Measurements from ENCODE around the gene NBEA.
A peak's percentile ranks its signal among the peaks of the same experiment; 100 is the strongest.

NBEA gene

GRCh38 chr13:35512271-35512920 lies 570.3 kb downstream of the NBEA start:
- H3K9ac ChIP-seq (ENCODE audit: low read depth, low read length), result no peak overlapping the region
- no peak overlapping the region for H3K4me3 ChIP-seq (ENCODE audit: low read depth, low read length)
- peaks cover 17% of the 10 kb centered on the region for H3K4me1 ChIP-seq (ENCODE audit: control insufficient read depth, insufficient read depth, low read length)
- no peak overlapping the region for H3K27ac ChIP-seq (ENCODE audit: low read depth, low read length)
- H3K9me3 ChIP-seq (ENCODE audit: control insufficient read depth, insufficient read depth, low read length), result no peaks in the 10 kb centered on the region
- H3K36me3 ChIP-seq (ENCODE audit: control insufficient read depth, insufficient read depth, low read length), result no peaks in the 10 kb centered on the region
- H3K27me3 ChIP-seq (ENCODE audit: control insufficient read depth, insufficient read depth, low read length), result no peaks in the 10 kb centered on the region

- Histone ChIP-seq H3K9ac (ENCODE audit: low read depth, low read length) (no peak overlapping the region), H3K27ac (ENCODE audit: low read depth, low read length) (no peak overlapping the region), H3K9me3 (ENCODE audit: control insufficient read depth, insufficient read depth, low read length) (no peaks in the 10 kb centered on the region)
Measured at GRCh38 chr13:35514061-35514477, 572.0 kb downstream of the NBEA start.

GRCh38 chr13:35514801-35515502 lies 572.9 kb downstream of the NBEA start:
- Histone ChIP-seq H3K9ac (ENCODE audit: low read depth, low read length) (no peak overlapping the region), H3K4me1 (ENCODE audit: control insufficient read depth, insufficient read depth, low read length) (peaks cover 20% of the 10 kb centered on the region), H3K27ac (ENCODE audit: low read depth, low read length) (no peak overlapping the region), H3K27me3 (ENCODE audit: control insufficient read depth, insufficient read depth, low read length) (no peaks in the 10 kb centered on the region), H3K4me3 (ENCODE audit: low read depth, low read length) (peak overlapping the region; percentile 1; the same call in 1 of the 2 replicates), H3K9me3 (ENCODE audit: control insufficient read depth, insufficient read depth, low read length) (no peaks in the 10 kb centered on the region), H3K36me3 (ENCODE audit: control insufficient read depth, insufficient read depth, low read length) (no peaks in the 10 kb centered on the region)

More at GRCh38 chr13:35514061-35514477, 572.0 kb downstream of the NBEA start:
- no peak overlapping the region for H3K4me3 ChIP-seq (ENCODE audit: low read depth, low read length)
- no peaks in the 10 kb centered on the region for H3K36me3 ChIP-seq (ENCODE audit: control insufficient read depth, insufficient read depth, low read length)
- H3K27me3 ChIP-seq (ENCODE audit: control insufficient read depth, insufficient read depth, low read length), result no peaks in the 10 kb centered on the region
- peaks cover 20% of the 10 kb centered on the region for H3K4me1 ChIP-seq (ENCODE audit: control insufficient read depth, insufficient read depth, low read length)

GRCh38 chr13:35518337-35518946 lies 576.4 kb downstream of the NBEA start:
- Histone ChIP-seq H3K4me3 (ENCODE audit: low read depth, low read length) (no peak overlapping the region), H3K4me1 (ENCODE audit: control insufficient read depth, insufficient read depth, low read length) (peaks cover 20% of the 10 kb centered on the region), H3K27me3 (ENCODE audit: control insufficient read depth, insufficient read depth, low read length) (no peaks in the 10 kb centered on the region), H3K9me3 (ENCODE audit: control insufficient read depth, insufficient read depth, low read length) (no peaks in the 10 kb centered on the region), H3K36me3 (ENCODE audit: control insufficient read depth, insufficient read depth, low read length) (no peaks in the 10 kb centered on the region), H3K27ac (ENCODE audit: low read depth, low read length) (no peak overlapping the region), H3K9ac (ENCODE audit: low read depth, low read length) (no peak overlapping the region)

GRCh38 chr13:35524171-35524570 lies 582.1 kb downstream of the NBEA start:
- no peaks in the 10 kb centered on the region for H3K27me3 ChIP-seq (ENCODE audit: control insufficient read depth, insufficient read depth, low read length)
- no peak overlapping the region for H3K4me3 ChIP-seq (ENCODE audit: low read depth, low read length)
- H3K27ac ChIP-seq (ENCODE audit: low read depth, low read length), result no peak overlapping the region
- no peaks in the 10 kb centered on the region for H3K4me1 ChIP-seq (ENCODE audit: control insufficient read depth, insufficient read depth, low read length)
- no peak overlapping the region for H3K9ac ChIP-seq (ENCODE audit: low read depth, low read length)
- H3K9me3 ChIP-seq (ENCODE audit: control insufficient read depth, insufficient read depth, low read length), result no peaks in the 10 kb centered on the region
- no peaks in the 10 kb centered on the region for H3K36me3 ChIP-seq (ENCODE audit: control insufficient read depth, insufficient read depth, low read length)

GRCh38 chr13:35526577-35526976 lies 584.5 kb downstream of the NBEA start:
- H3K4me3 ChIP-seq (ENCODE audit: low read depth, low read length), result no peak overlapping the region
- H3K27ac ChIP-seq (ENCODE audit: low read depth, low read length), result no peak overlapping the region
- no peaks in the 10 kb centered on the region for H3K9me3 ChIP-seq (ENCODE audit: control insufficient read depth, insufficient read depth, low read length)
- H3K36me3 ChIP-seq (ENCODE audit: control insufficient read depth, insufficient read depth, low read length), result no peaks in the 10 kb centered on the region
- H3K9ac ChIP-seq (ENCODE audit: low read depth, low read length), result no peak overlapping the region
- no peaks in the 10 kb centered on the region for H3K27me3 ChIP-seq (ENCODE audit: control insufficient read depth, insufficient read depth, low read length)
- no peaks in the 10 kb centered on the region for H3K4me1 ChIP-seq (ENCODE audit: control insufficient read depth, insufficient read depth, low read length)

- H3K9ac ChIP-seq (ENCODE audit: low read depth, low read length), result no peak overlapping the region
- H3K9me3 ChIP-seq (ENCODE audit: control insufficient read depth, insufficient read depth, low read length), result no peaks in the 10 kb centered on the region
- no peaks in the 10 kb centered on the region for H3K4me1 ChIP-seq (ENCODE audit: control insufficient read depth, insufficient read depth, low read length)
- H3K27ac ChIP-seq (ENCODE audit: low read depth, low read length), result no peak overlapping the region
- H3K36me3 ChIP-seq (ENCODE audit: control insufficient read depth, insufficient read depth, low read length), result no peaks in the 10 kb centered on the region
- no peak overlapping the region for H3K4me3 ChIP-seq (ENCODE audit: low read depth, low read length)
- no peaks in the 10 kb centered on the region for H3K27me3 ChIP-seq (ENCODE audit: control insufficient read depth, insufficient read depth, low read length)
Measured at GRCh38 chr13:35527451-35527850, 585.4 kb downstream of the NBEA start.

GRCh38 chr13:35530147-35530546 lies 588.1 kb downstream of the NBEA start:
- H3K9me3 ChIP-seq (ENCODE audit: control insufficient read depth, insufficient read depth, low read length), result no peaks in the 10 kb centered on the region
- H3K27me3 ChIP-seq (ENCODE audit: control insufficient read depth, insufficient read depth, low read length), result no peaks in the 10 kb centered on the region
- H3K9ac ChIP-seq (ENCODE audit: low read depth, low read length), result no peak overlapping the region
- peaks cover 3% of the 10 kb centered on the region; the same call in 1 of the 2 replicates for H3K4me1 ChIP-seq (ENCODE audit: control insufficient read depth, insufficient read depth, low read length)
- H3K36me3 ChIP-seq (ENCODE audit: control insufficient read depth, insufficient read depth, low read length), result no peaks in the 10 kb centered on the region
- no peak overlapping the region for H3K27ac ChIP-seq (ENCODE audit: low read depth, low read length)
- no peak overlapping the region for H3K4me3 ChIP-seq (ENCODE audit: low read depth, low read length)

GRCh38 chr13:35530581-35530980 lies 588.5 kb downstream of the NBEA start:
- no peak overlapping the region for H3K4me3 ChIP-seq (ENCODE audit: low read depth, low read length)
- H3K27me3 ChIP-seq (ENCODE audit: control insufficient read depth, insufficient read depth, low read length), result no peaks in the 10 kb centered on the region
- H3K36me3 ChIP-seq (ENCODE audit: control insufficient read depth, insufficient read depth, low read length), result no peaks in the 10 kb centered on the region
- no peaks in the 10 kb centered on the region for H3K9me3 ChIP-seq (ENCODE audit: control insufficient read depth, insufficient read depth, low read length)
- peaks cover 3% of the 10 kb centered on the region; the same call in 1 of the 2 replicates for H3K4me1 ChIP-seq (ENCODE audit: control insufficient read depth, insufficient read depth, low read length)
- no peak overlapping the region for H3K27ac ChIP-seq (ENCODE audit: low read depth, low read length)
- H3K9ac ChIP-seq (ENCODE audit: low read depth, low read length), result no peak overlapping the region

- H3K36me3 ChIP-seq (ENCODE audit: control insufficient read depth, insufficient read depth, low read length), result no peaks in the 10 kb centered on the region
- no peaks in the 10 kb centered on the region for H3K27me3 ChIP-seq (ENCODE audit: control insufficient read depth, insufficient read depth, low read length)
- no peak overlapping the region for H3K4me3 ChIP-seq (ENCODE audit: low read depth, low read length)
- H3K4me1 ChIP-seq (ENCODE audit: control insufficient read depth, insufficient read depth, low read length), result peaks cover 4% of the 10 kb centered on the region; the same call in 1 of the 2 replicates
- no peaks in the 10 kb centered on the region for H3K9me3 ChIP-seq (ENCODE audit: control insufficient read depth, insufficient read depth, low read length)
- no peak overlapping the region for H3K9ac ChIP-seq (ENCODE audit: low read depth, low read length)
- no peak overlapping the region for H3K27ac ChIP-seq (ENCODE audit: low read depth, low read length)
Measured at GRCh38 chr13:35531526-35531925, 589.5 kb downstream of the NBEA start.

GRCh38 chr13:35534343-35534742 lies 592.3 kb downstream of the NBEA start:
- Histone ChIP-seq H3K27ac (ENCODE audit: low read depth, low read length) (no peak overlapping the region), H3K9ac (ENCODE audit: low read depth, low read length) (no peak overlapping the region), H3K36me3 (ENCODE audit: control insufficient read depth, insufficient read depth, low read length) (no peaks in the 10 kb centered on the region), H3K4me3 (ENCODE audit: low read depth, low read length) (no peak overlapping the region), H3K27me3 (ENCODE audit: control insufficient read depth, insufficient read depth, low read length) (no peaks in the 10 kb centered on the region), H3K9me3 (ENCODE audit: control insufficient read depth, insufficient read depth, low read length) (no peaks in the 10 kb centered on the region), H3K4me1 (ENCODE audit: control insufficient read depth, insufficient read depth, low read length) (peaks cover 5% of the 10 kb centered on the region; the same call in 1 of the 2 replicates)

All from HUES48 (cell line).